ENCODE data around the gene TIMP3.
"Not testable (repeated sequence)": the region's sequence is repeated elsewhere in the genome, so short reads cannot be mapped to it uniquely, and the experiment has no call there.

Gene TIMP3

DNA sequence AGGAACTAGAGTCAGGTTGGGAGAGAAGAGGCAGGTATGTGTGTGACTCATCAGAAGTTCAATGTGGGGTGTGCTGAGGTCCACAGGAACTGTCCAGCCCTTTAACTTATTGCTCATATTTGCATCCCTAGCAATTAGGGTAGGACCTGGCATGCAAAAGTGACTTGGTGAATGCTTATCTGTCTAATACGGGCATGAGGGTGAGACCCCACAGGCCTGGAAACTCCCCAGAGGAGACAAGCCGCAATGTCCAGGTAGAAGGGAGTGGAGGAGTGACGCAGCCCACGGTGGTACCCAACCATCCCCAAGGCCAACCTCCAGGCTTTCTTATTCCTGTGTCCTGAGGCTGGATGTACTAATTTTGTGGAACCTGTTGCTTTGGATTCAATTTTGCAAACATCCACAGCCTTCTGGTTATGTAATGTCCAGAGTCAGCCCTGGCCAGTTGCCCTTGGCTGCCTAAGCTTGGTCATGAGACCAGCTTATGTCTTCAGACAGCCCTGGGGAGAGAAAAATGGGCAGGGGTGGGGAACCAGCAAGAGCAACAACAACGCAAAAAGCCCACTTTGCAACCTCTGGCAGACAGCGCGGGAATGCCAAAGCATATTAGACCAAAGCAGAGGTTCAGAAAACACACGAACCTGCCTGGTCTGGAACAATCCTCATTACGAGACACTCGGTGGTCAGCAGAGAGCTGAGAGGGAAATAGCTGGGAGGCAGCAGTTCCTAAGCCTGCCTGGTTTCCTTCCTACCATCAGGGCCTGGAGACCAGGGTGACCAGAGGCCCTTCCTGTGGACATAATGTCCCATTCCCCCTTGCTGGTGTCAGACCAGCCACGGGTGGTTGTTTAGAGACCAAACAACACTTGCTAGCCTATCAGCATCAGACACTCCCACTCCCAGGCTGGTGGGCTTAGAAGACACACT is 49.3 kb downstream of the TIMP3 start:
- DNase-seq (ENCODE audit: extremely low read depth in 1 of 2, low read depth in 1 of 2) = no peak

DNA sequence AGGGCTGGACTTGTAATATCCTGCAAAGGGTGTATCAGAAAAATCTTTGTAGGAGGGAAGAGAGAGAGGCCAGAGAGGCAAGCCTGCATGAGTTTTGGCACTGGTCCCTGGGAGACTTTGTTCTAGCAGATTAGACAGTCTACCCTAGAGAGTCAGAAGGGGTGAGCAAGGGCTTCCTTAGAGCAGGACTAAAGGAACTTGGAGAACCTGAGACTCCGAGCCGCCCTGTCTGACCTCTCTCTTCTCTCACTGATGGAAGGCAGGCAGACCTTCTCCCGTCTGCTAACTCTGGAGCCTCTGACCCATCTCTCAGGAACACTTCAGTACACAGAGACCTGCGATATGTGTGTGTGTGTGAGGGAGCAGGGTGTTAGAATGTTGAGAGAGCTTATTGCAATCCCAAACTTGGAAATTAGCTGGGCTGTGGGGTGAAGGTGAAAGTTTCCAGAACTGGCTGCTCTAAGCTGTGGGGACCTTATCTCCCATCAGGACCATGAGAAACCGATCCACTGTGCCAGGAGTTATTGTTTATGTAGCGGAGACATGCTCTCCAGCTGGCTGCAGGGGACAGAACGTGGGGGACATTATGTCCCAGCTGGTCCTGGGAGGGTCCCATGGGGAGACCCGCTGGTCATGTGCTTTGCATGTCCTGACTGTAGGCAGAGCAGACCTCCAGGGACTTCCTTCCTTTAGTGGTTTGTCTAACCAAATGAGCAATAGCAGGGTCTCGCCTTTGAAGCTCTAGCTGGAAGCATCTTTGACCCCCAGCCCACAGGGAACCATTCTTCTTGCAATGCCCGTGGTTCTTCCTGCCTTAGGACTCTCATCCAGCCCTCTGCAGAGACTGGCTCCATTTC is 51.1 kb downstream of the TIMP3 start:
- no peak for DNase-seq (ENCODE audit: extremely low read depth in 1 of 2, low read depth in 1 of 2)

DNA sequence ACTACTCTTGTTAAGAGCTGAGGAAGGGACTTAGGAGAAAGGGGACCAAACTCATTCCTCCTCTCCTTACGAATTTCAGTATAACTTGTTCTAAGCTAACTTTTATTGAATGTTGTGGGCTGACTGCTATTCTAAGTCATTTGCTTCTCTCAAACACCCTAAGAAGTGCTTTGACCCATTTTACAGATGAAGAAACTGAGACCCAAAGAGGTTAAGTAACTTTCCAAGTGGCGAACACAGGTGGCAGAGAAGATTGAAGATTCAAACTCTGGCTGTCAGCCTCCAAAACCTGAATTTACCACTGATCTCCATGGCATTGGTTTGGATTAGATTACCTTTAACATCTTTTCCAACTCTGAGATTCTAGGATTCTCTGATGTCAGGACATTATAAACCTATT is 52.2 kb downstream of the TIMP3 start:
- no peak for DNase-seq (ENCODE audit: extremely low read depth in 1 of 2, low read depth in 1 of 2)

DNA sequence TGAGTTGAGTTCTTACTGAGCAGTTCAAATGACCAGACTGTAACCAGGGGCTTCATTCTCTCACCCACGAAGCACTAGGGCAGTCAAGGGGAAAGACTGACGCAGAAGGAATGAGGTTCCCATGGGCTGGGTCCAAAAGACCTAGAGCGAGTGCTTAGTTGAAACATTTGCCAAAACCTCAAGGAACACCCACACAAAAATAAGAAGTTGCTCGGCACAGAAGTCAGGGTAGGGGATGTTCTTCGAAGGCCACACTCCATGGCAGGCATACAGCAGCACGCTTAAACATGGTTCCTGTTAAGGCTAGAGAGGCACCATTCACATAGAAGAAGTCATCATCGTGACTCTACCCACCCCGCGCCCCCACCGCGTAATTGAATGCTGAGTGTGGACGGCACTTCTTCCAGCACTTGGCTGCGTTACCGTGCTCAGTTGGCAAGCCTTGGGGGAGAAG is 52.9 kb downstream of the TIMP3 start:
- DNase-seq (ENCODE audit: extremely low read depth in 1 of 2, low read depth in 1 of 2) = no peak

DNA sequence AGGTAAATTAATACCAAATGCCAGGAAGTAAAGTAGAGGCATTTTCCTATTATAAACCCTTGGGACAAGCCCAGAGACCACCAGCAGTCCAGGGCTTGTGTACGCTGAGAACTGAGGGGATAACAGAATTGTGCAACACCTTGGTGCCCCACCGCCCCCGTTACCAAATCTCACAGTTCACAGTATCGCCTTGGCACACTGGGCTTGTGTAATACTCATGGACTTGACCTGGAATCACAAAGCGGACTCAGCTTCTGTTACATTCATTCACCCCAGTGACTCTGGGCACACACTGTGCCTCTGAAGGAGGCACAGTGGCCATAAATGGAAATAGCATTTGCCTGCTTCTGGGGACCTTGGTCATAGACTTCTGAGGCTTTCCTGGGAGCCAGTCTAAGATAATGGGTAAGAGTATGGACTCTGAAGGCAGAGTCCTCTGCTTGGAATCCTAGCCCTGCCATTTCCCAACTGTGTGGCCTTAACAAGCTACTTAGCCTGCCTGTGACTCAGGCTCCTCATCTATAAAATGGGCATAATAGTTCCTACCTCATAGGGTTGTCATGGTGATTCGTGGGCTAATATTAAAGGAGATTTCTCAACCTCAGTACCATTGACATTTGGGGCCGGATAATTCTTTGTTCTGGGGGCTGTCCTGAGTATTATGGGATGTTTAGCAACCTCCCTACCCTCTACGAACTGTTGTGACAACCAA is 53.7 kb downstream of the TIMP3 start:
- no peak for DNase-seq (ENCODE audit: extremely low read depth in 1 of 2, low read depth in 1 of 2)

DNA sequence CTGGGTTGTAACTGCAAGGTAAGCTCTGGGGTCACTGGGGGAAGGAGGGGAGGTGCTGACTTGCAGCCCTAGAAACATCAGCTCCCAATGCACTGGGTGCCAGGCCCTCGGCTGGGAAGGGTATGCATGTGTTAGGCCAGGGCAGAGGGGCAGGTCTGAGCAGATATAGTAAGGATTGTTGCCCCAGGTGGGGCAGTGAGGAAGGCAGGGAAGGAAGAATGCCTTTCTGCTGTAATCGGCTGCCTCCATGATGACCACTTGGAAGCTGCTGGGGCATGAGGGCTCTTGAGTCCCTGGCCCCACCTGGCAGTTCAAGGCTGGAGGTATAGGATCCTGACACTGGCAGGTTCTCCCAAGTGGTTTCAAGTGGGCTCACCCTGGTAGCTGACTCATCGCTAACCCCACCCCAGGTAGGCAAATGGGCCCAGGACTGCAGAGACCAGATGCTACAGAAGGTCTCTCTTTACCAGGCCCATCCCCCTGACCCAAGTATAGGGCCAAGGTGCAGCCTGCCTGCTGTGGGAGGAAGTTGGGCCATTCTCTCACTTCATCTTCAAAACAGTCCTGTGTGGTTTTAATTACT is 56.7 kb downstream of the TIMP3 start:
- DNase-seq (ENCODE audit: extremely low read depth in 1 of 2, low read depth in 1 of 2) = no peak

DNA sequence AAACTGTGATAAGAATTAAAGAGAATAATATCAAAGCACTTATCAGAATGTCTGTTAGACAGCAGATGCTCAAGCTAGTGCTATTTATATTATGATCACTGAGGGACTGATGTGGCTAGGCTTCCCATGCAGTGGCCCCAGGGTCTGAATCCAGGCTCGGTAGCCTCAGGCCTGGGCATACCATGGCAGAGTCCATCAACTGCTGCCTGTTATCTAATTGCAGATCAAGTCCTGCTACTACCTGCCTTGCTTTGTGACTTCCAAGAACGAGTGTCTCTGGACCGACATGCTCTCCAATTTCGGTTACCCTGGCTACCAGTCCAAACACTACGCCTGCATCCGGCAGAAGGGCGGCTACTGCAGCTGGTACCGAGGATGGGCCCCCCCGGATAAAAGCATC is 57.5 kb downstream of the TIMP3 start:
- no peak for DNase-seq (ENCODE audit: extremely low read depth in 1 of 2, low read depth in 1 of 2)

DNA sequence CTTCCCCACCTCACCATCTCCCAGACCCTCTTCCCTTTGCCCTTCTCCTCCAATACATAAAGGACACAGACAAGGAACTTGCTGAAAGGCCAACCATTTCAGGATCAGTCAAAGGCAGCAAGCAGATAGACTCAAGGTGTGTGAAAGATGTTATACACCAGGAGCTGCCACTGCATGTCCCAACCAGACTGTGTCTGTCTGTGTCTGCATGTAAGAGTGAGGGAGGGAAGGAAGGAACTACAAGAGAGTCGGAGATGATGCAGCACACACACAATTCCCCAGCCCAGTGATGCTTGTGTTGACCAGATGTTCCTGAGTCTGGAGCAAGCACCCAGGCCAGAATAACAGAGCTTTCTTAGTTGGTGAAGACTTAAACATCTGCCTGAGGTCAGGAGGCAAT is 58.2 kb downstream of the TIMP3 start:
- DNase-seq (ENCODE audit: extremely low read depth in 1 of 2, low read depth in 1 of 2) = no peak

DNA sequence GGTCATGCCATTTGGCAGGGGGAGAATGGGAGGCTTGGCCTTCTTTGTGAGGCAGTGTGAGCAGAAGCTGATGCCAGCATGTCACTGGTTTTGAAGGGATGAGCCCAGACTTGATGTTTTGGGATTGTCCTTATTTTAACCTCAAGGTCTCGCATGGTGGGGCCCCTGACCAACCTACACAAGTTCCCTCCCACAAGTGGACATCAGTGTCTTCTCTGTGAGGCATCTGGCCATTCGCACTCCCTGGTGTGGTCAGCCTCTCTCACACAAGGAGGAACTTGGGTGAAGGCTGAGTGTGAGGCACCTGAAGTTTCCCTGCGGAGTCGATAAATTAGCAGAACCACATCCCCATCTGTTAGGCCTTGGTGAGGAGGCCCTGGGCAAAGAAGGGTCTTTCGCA is 59.8 kb downstream of the TIMP3 start:
- no peak for DNase-seq (ENCODE audit: extremely low read depth in 1 of 2, low read depth in 1 of 2)

DNA sequence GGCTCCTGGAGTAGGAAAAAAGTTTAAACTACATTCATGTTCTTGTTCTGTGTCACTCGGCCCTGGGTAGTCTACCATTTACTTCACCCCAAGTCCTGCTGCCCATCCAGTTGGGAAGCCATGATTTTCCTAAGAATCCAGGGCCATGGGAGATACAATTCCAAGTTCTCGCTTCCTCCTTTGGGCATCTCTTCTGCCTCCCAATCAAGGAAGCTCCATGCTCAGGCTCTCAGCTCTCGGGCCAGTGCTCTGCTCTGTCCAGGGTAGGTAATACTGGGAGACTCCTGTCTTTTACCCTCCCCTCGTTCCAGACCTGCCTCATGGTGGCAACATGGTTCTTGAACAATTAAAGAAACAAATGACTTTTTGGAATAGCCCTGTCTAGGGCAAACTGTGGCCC is 60.6 kb downstream of the TIMP3 start:
- no peak for DNase-seq (ENCODE audit: extremely low read depth in 1 of 2, low read depth in 1 of 2)

DNA sequence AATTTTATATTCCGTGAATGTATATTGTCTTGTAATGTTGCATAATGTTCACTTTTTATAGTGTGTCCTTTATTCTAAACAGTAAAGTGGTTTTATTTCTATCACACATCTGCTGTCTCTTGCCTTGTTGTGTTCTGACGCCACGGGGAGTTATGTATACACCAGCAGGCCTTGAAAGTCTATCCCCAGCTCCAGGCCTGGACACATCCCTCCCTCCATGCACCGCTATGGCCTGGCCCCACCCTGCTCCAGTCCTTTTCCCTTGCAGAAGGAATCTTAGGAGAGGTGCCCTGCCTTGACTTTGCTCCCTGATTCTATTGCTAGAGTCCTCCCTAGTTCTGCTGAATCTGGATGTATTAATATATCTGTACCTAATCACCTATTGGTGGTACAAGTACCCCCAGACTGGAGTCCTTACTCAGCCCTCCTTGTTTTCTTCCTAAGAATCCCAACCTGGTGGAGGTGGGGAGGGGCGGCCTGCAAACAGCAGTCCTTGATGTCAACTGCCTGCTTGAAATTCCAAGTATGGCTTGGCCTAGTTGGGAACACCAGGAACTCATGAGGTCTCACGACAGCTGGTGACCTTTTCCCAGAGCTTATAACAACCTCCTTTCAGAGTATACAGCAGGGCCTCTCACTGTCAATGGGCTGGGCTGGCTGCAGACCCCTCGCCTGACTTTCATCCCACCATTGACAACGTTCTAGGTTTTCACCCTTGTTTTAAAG is 61.6 kb downstream of the TIMP3 start:
- no peak for DNase-seq (ENCODE audit: extremely low read depth in 1 of 2, low read depth in 1 of 2)

DNA sequence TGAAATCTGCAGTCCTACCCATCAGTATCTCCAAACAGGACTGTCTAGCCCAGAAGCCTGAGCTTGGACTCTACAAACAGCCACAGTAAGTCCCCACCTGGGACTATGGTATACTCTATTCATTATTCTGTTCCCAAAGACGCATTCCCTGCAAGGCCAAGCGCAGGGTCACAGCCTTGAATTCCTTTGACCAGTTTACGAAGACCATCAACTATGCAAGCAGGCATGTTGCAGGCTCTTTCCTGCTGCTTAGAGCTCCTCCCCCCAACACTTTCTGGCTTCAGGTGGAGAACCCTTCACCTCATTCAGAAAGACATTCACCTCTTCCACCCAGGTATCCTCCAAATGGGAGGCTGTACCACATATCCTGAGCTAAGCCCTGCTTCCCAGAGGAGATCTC is 62.5 kb downstream of the TIMP3 start:
- DNase-seq (ENCODE audit: extremely low read depth in 1 of 2, low read depth in 1 of 2) = no peak

DNA sequence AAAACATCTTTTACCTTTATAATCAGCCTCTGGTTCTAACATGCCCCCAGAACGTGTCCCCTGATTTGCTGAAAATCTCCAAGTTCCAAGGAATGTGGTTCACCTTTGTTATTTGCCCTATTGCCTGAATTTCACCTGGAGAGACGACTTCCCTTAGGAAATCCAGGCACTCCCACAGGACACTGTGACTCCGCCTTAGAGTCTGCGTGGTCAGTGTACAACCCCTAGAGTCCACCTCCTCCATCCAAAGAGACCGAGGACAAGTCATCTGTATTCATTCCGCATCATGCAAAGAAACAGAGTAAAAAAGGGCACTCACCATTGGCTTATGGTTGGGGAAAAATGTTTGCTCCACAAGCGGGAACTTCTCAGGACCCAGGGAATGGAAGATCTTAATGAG is 63.1 kb downstream of the TIMP3 start:
- DNase-seq (ENCODE audit: extremely low read depth in 1 of 2, low read depth in 1 of 2) = no peak

DNA sequence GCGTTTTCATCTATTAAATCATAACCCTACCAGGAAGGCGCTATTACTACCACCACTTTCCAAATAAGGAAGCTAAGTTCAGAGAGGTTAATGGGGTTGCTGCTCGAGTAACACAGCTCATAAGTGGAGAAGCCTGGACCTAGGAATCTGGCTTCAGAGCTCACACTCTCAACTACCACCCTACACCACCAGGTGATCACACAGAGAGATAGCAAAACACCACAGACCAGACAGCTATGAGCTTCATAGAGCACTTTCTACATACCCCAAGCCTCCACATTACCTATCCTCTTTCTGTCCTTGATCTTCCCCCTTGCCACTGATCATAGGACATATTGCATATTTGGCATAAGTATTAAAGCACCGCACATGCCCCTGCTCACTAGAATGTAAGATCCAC is 65.4 kb downstream of the TIMP3 start:
- no peak for DNase-seq (ENCODE audit: extremely low read depth in 1 of 2, low read depth in 1 of 2)

DNA sequence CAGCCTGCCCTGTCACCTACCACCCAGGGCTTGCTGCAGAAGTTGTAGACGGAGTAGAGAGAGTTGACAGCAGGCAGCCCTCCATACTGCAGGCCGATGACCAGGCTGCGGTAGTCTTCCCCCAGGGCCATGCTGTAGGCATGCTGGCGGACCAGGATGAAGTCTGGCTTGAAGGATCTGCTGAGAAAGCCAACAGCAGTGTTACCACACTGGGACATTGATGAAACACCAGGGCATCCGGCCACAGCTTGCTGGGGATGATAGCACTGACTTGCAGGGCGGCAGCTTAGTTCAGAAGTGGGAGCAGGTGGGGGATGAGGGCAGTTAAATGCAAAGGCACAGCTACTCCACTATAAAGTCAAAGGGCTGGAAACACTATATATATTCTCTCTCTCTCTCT is 67.4 kb downstream of the TIMP3 start:
- no peak for DNase-seq (ENCODE audit: extremely low read depth in 1 of 2, low read depth in 1 of 2)

DNA sequence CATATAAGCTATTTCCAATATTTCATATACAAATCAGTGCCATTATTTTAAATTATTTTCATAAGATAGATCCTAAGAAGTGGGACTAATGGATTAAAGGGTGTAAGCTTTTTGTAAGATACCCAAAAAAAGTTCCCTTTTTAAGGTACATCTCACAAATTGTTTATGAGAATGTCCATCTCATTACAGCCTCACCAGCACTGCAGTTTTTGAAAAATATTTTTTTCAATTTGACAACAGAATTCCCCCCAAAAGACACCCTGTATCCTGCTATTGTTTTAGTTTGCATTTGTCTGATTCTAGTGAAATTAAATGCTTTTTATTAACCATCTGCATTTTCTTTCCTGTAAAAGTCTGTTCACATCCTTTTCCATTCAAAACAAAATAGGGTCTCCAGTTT is 69.0 kb downstream of the TIMP3 start:
- no peak for DNase-seq (ENCODE audit: extremely low read depth in 1 of 2, low read depth in 1 of 2)

DNA sequence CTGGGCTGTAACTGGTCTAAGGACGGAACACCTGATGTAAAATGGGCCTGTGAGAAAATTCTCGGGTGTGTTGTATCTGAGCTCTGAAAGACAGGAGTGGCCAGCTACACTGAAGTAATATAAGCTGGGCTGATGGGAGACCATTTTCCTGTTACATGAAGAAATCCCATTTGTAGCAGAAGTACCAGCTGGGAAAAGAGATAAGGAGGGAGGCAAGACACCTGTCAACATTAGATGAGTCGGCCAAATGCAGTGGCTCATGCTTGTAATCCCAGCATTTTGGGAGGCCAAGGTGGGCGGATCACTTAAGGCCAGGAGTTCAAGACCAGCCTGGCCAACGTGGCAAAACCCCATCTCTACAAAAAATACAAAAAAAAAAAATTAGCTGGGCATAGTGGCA is 72.1 kb downstream of the TIMP3 start:
- DNase-seq (ENCODE audit: extremely low read depth in 1 of 2, low read depth in 1 of 2) = not testable (repeated sequence)

DNA sequence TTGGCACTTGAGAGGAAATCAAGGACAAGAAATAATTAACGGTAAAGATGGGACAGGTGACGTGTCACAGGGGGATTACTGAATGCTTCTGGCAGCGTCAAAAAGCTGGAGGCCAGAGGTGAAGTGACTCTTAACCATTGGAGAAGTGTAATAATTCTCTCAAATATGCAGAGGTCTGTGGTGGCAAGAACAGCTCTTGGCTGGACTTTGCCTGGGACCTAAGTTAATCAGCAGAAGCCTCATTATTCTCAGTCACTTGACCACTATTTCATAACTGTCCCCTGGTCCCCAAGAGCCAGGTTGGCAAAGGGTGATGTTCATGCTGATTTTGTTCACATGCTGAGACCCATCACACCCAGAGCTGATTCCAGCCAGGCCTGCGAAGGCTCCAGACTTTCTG is 72.9 kb downstream of the TIMP3 start:
- no peak for DNase-seq (ENCODE audit: extremely low read depth in 1 of 2, low read depth in 1 of 2)

DNA sequence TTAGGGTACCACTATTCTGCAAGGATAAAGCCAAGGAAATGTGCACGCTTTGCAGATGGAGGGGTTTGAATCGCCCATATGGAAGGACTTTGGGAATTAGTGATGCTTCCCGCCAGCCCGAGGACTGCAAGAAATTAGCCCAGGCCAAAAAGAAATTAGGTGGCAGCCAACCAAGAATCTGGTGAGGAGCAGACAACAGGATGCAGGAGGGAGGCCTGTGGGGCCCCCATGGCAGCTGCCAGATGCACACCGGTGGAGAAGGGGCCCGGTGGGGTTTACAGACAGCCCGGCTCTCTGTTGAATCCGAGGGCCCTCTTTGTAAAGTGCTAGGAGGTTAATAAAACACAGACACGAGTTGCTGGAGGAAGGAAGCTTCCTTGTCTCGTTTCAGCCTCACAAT is 73.5 kb downstream of the TIMP3 start:
- DNase-seq (ENCODE audit: extremely low read depth in 1 of 2, low read depth in 1 of 2) = no peak

DNA sequence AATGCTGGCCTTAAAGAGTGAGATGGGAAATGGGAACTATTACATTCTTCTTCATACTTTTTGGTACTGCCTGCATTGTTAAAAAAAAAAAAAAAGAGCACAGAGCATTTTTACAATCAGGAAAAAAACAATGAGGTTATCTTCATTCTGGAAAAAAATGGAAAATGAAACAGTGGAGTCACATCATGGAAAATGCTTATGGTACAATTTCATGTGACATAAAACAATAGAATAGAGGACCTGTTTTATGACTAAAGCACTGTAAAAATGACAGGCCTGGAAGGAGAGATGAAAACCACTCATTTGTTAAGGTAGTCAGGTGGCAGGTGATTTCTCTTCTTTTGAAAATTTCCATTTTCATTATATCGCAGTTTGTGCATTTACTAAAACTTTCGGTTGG is 75.0 kb downstream of the TIMP3 start:
- no peak for DNase-seq (ENCODE audit: extremely low read depth in 1 of 2, low read depth in 1 of 2)

All from activated CD8-positive, alpha-beta memory T cell treated with anti-CD3 and anti-CD28 coated beads for 1 hour (primary cell).